ENCODE results near the gene COX6A1. TPM values are rescaled to one million over a fixed set of nuclear protein-coding genes. Genes with fewer than 3 reads are reported as not detected.

Gene COX6A1
- total and polyA plus RNA-seq, 8 donors: 86.4 to 1,200 (median 672) TPM

GRCh38 chr12:120474616-120474960 lies 36.7 kb downstream of the COX6A1 start:
- Histone ChIP-seq H3K4me1 (peaks cover 8 to 35% (median 17%) of the 10 kb centered on the region in 4 donors), H3K36me3 (no peaks in the 10 kb centered on the region), H3K27me3 (no peaks in the 10 kb centered on the region), H3K9me3 (no peaks in the 10 kb centered on the region), H3K4me3 (no peak overlapping the region), H3K27ac (no peak overlapping the region)
- TF ChIP-seq CTCF (IDR thresholded peaks at IDR 0.05): no peak
- TF ChIP-seq POLR2A (IDR thresholded peaks at IDR 0.05): no peak
- DNase-seq: peak in 1 of 2 donors; percentile 58
- intact Hi-C loops (cut with DNase I; ENCODE audit: low total_unique reads): no loop called here
- 7 to 27% (median 12%) methylated on average over 2 of the region's 2 CpGs for WGBS, 5 donors

- no peaks in the 10 kb centered on the region for H3K27me3 ChIP-seq
- DNase-seq: no peak
- intact Hi-C loops (cut with DNase I; ENCODE audit: low total_unique reads): no loop called here
- H3K27ac ChIP-seq: no peak overlapping the region
- no peaks in the 10 kb centered on the region for H3K36me3 ChIP-seq
- H3K9me3 ChIP-seq: no peaks in the 10 kb centered on the region
- H3K4me3 ChIP-seq: no peak overlapping the region
- H3K4me1 ChIP-seq: peaks cover under 1 to 26% (median 8%) of the 10 kb centered on the region in 4 donors
- 96 to 100% (median 98%) methylated on average over 1 of the region's 1 CpG for WGBS, 5 donors
- TF ChIP-seq CTCF (IDR thresholded peaks at IDR 0.05) (no peak), POLR2AphosphoS5 (IDR thresholded peaks at IDR 0.05) (no peak), EP300 (IDR thresholded peaks at IDR 0.05) (no peak), POLR2A (IDR thresholded peaks at IDR 0.05) (no peak)
Observed at GRCh38 chr12:120475643-120476042, 37.7 kb downstream of the COX6A1 start.

- intact Hi-C loops (cut with DNase I; ENCODE audit: low total_unique reads): no loop called here
- no peaks in the 10 kb centered on the region for H3K27me3 ChIP-seq
- WGBS, 5 donors: 85 to 93% (median 90%) methylated on average over 1 of the region's 1 CpG
- peaks cover 0 to 6% (median 3%) of the 10 kb centered on the region in 4 donors for H3K4me1 ChIP-seq
- H3K4me3 ChIP-seq: no peak overlapping the region
- H3K9me3 ChIP-seq: no peaks in the 10 kb centered on the region
- peaks cover 0 to 14% (median 6%) of the 10 kb centered on the region in 4 donors for H3K36me3 ChIP-seq
- TF ChIP-seq POLR2AphosphoS5 (IDR thresholded peaks at IDR 0.05): no peak
- no peak for TF ChIP-seq EP300 (IDR thresholded peaks at IDR 0.05)
- no peak for TF ChIP-seq POLR2A (IDR thresholded peaks at IDR 0.05)
- no peak for TF ChIP-seq CTCF (IDR thresholded peaks at IDR 0.05)
- DNase-seq: no peak
- H3K27ac ChIP-seq: no peak overlapping the region
Observed at GRCh38 chr12:120479458-120479857, 41.5 kb downstream of the COX6A1 start.

- no peaks in the 10 kb centered on the region for H3K9me3 ChIP-seq
- intact Hi-C loops (cut with DNase I; ENCODE audit: low total_unique reads): no loop called here
- H3K36me3 ChIP-seq: peaks cover 0 to 14% (median 6%) of the 10 kb centered on the region in 4 donors
- no peaks in the 10 kb centered on the region for H3K4me1 ChIP-seq
- no peak for TF ChIP-seq POLR2A (IDR thresholded peaks at IDR 0.05)
- no peak for TF ChIP-seq EP300 (IDR thresholded peaks at IDR 0.05)
- no peak for TF ChIP-seq POLR2AphosphoS5 (IDR thresholded peaks at IDR 0.05)
- no peak for TF ChIP-seq CTCF (IDR thresholded peaks at IDR 0.05)
- no peak overlapping the region for H3K27ac ChIP-seq
- no peak for DNase-seq
- 63 to 77% (median 65%) methylated on average over 1 of the region's 1 CpG for WGBS, 5 donors
- no peak overlapping the region for H3K4me3 ChIP-seq
- no peaks in the 10 kb centered on the region for H3K27me3 ChIP-seq
Observed at GRCh38 chr12:120480211-120480610, 42.3 kb downstream of the COX6A1 start.

All from stomach (tissue), 9 donors.